CD8-positive, alpha-beta memory T cell (primary cell): Measurements from ENCODE around the gene GAS6. TPM values are rescaled to one million over a fixed set of nuclear protein-coding genes. Genes with fewer than 3 reads are reported as not detected.

Experiments used
- CTCF ChIA-PET: fragments of 350-600 bp; sonication (Branson Sonifier 250); formaldehyde crosslinking; loops from one replicate; lab custom pipeline; 2021; ENCODE audit warnings: antibody characterized with exemption; lab: Charles Lee
- POLR2A ChIA-PET: fragments of 350-600 bp; sonication (Branson Sonifier 250); formaldehyde crosslinking; loops from one replicate; lab custom pipeline; 2021; ENCODE audit warnings: antibody characterized with exemption; lab: Charles Lee
- DNase-seq, 5 donors: peaks; one replicate each; pipeline versions ENCODE4 v3.0.0 to v3.0.0-alpha.2; 2020 to 2022; ENCODE audit warnings: mixed read lengths in 1 of 5
- H3K27ac ChIP-seq: one replicate; pipeline ENCODE4 v1.7.0; 2013; ENCODE audit warnings: low read depth, mild to moderate bottlenecking, low read length, moderate library complexity
- H3K27me3 ChIP-seq: 2 replicates; pipeline ENCODE4 v1.7.0; 2013; ENCODE audit warnings: low read length, mild to moderate bottlenecking; ENCODE audit not compliant: insufficient read depth, poor library complexity, severe bottlenecking
- H3K36me3 ChIP-seq: 2 replicates; pipeline ENCODE4 v1.7.0; 2013; ENCODE audit warnings: mild to moderate bottlenecking, low read length, moderate library complexity; ENCODE audit not compliant: insufficient read depth
- H3K4me1 ChIP-seq: 2 replicates; pipeline ENCODE4 v1.7.0; 2013; ENCODE audit warnings: mild to moderate bottlenecking, low read length, moderate library complexity; ENCODE audit not compliant: insufficient read depth
- H3K4me3 ChIP-seq: 2 replicates; pipeline ENCODE4 v1.7.0; 2013; ENCODE audit warnings: mild to moderate bottlenecking, low read length
- H3K9me3 ChIP-seq: 2 replicates; pipeline ENCODE4 v1.7.0; 2013; ENCODE audit warnings: mild to moderate bottlenecking, low read length
- H3K27ac Mint-ChIP-seq, 8 donors: one replicate each; pipeline ENCODE4 v1.8.0; 2020 to 2021; ENCODE audit warnings: mixed read lengths in 8 of 8, mild to moderate bottlenecking in 6 of 8, inconsistent platforms in 3 of 8, moderate library complexity in 3 of 8
- H3K27me3 Mint-ChIP-seq, 2 donors: one replicate each; pipeline ENCODE4 v1.8.0; 2020 to 2021; ENCODE audit warnings: mixed read lengths in 2 of 2, mild to moderate bottlenecking in 1 of 2, moderate library complexity in 1 of 2
- H3K36me3 Mint-ChIP-seq, 3 donors: one replicate each; pipeline ENCODE4 v1.8.0; 2020 to 2021; ENCODE audit warnings: mixed read lengths in 3 of 3, inconsistent platforms in 1 of 3, mild to moderate bottlenecking in 1 of 3
- H3K4me1 Mint-ChIP-seq, 3 donors: one replicate each; pipeline ENCODE4 v1.8.0; 2020 to 2021; ENCODE audit warnings: mixed read lengths in 3 of 3, inconsistent platforms in 1 of 3, mild to moderate bottlenecking in 1 of 3
- H3K4me3 Mint-ChIP-seq, 7 donors: one replicate each; pipeline ENCODE4 v1.8.0; 2020 to 2021; ENCODE audit warnings: mixed read lengths in 7 of 7, mild to moderate bottlenecking in 6 of 7, moderate library complexity in 4 of 7, inconsistent platforms in 2 of 7
- H3K9me3 Mint-ChIP-seq, 5 donors: one replicate each; pipeline ENCODE4 v1.8.0; 2020 to 2022; ENCODE audit warnings: mixed read lengths in 5 of 5, mild to moderate bottlenecking in 3 of 5, moderate library complexity in 2 of 5, inconsistent platforms in 1 of 5
- polyA plus RNA-seq: library from polyadenylated mRNA; unstranded; fragments of 300-500 nt; fragmentation: Illumina TruSeq; gene quantifications from one replicate; pipeline ENCODE4 v1.2.3, GENCODE V29; 2021
- total RNA-seq, 2 experiments: library from RNA; stranded (reverse); gene quantifications; one replicate each; pipeline ENCODE4 v1.2.3, GENCODE V29; 2021

GAS6 gene
- total and polyA plus RNA-seq, 3 experiments from 2014 or later, result 0.42 to 0.50 (median 0.47) TPM

DNA sequence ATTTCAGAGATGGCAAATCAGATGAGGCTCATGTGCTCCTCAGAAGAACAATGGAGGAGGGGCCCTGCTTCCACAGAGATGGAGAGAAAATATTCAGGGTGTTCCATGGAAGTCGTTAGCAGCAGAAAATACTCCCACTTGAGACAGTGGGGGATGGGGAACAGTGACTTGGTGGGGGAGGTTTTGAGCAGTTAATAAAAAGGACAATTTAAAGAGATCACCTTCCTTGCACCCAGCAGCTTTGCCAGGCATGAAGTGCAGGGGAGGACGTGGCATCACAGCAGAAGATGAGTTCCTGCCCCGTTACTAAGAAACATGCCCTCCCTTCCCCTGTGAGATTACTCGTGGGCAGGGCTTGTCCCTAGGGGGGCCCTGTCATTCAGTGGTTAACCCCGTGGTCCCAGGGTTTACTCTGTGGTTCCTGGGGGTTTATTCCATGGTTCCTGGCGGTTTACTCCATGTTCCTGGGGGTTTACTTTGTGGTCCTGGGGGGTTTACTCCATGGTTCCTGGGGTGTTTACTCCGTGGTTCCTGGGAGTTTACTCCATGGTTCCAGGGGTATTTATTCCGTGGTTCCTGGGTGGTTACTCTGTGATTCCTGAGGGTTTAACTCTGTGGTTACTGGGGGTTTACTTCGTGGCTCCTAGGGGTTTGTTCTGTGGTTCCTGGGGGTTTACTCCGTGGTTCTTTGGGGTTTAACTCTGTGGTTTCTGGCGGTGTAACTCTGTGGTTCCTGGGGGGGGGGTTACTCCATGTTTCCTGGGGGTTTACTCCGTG is 55.6 kb downstream of the GAS6 start:
- Mint-ChIP-seq H3K27ac (peak overlapping the region in 4 of 8 donors; percentile 38 to 87 (median 47)), H3K36me3 (no peaks in the 10 kb centered on the region), H3K27me3 (no peaks in the 10 kb centered on the region), H3K4me1 (peaks cover 0 to 4% (median 0%) of the 10 kb centered on the region in 3 donors), H3K4me3 (no peak overlapping the region), H3K9me3 (peaks cover 0 to 11% (median 3%) of the 10 kb centered on the region in 5 donors)
- H3K36me3 ChIP-seq, result no peaks in the 10 kb centered on the region
- CTCF ChIA-PET, result no interaction called here
- no peak overlapping the region for H3K4me3 ChIP-seq
- POLR2A ChIA-PET, result no interaction called here
- peaks cover 13% of the 10 kb centered on the region for H3K9me3 ChIP-seq
- no peaks in the 10 kb centered on the region for H3K4me1 ChIP-seq
- no peak overlapping the region for H3K27ac ChIP-seq
- no peak for DNase-seq
- H3K27me3 ChIP-seq, result no peaks in the 10 kb centered on the region

DNA sequence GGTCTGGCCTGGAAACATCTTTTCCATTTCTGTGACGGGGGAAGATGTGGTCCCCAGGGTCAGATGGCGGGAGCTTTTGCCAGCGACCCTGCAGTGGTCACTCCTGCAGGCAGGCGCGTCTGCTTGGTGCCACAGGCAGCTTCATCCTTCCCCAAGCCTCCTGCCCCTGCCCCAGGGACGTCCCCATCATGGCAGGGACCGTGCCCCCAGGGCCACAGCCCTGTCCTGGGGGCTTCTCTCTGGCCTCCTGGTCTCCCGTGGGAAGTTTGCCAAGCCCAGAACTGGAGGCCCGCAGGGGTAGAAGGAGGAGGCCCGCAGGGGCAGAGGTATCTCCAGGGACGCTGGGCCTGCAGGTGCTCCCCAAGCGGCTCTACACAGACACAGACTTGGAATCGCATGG is 57.4 kb downstream of the GAS6 start:
- DNase-seq, result no peak
- no peak overlapping the region for H3K4me3 ChIP-seq
- H3K9me3 ChIP-seq, result peaks cover 13% of the 10 kb centered on the region
- no peaks in the 10 kb centered on the region for H3K36me3 ChIP-seq
- POLR2A ChIA-PET, result no interaction called here
- CTCF ChIA-PET, result no interaction called here
- Mint-ChIP-seq H3K9me3 (peaks cover 0 to 11% (median 3%) of the 10 kb centered on the region in 5 donors), H3K4me1 (peaks cover 0 to 4% (median 0%) of the 10 kb centered on the region in 3 donors), H3K27ac (no peak overlapping the region), H3K36me3 (no peaks in the 10 kb centered on the region), H3K4me3 (no peak overlapping the region), H3K27me3 (no peaks in the 10 kb centered on the region)
- no peak overlapping the region for H3K27ac ChIP-seq
- H3K4me1 ChIP-seq, result no peaks in the 10 kb centered on the region
- H3K27me3 ChIP-seq, result no peaks in the 10 kb centered on the region

DNA sequence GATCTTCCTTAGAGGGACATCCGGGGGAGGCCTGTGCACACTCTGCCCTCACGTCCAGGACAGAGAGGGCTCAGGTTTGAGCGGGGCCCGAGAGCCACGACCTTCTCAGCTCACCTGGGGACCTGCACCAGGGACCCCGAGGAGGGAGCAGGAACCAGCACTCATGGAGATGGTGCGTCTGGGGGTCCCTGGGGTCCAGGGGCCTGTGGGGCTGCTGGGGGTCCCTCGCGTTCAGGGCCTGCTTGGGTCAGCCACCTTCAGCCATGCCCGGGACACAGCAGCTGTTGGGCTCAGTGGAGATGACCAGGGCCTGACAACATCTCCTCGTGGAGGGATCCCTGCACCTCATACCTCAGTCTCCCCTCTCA is 57.8 kb downstream of the GAS6 start:
- Histone ChIP-seq H3K36me3 (no peaks in the 10 kb centered on the region), H3K9me3 (peaks cover 13% of the 10 kb centered on the region), H3K4me3 (no peak overlapping the region), H3K27ac (no peak overlapping the region), H3K27me3 (no peaks in the 10 kb centered on the region), H3K4me1 (no peaks in the 10 kb centered on the region)
- peaks cover 0 to 4% (median 0%) of the 10 kb centered on the region in 3 donors for H3K4me1 Mint-ChIP-seq
- DNase-seq, result no peak
- H3K4me3 Mint-ChIP-seq, result no peak overlapping the region
- H3K36me3 Mint-ChIP-seq, result no peaks in the 10 kb centered on the region
- no peaks in the 10 kb centered on the region for H3K27me3 Mint-ChIP-seq
- POLR2A ChIA-PET, result no interaction called here
- no peak overlapping the region for H3K27ac Mint-ChIP-seq
- CTCF ChIA-PET, result no interaction called here
- H3K9me3 Mint-ChIP-seq, result peaks cover 0 to 11% (median 3%) of the 10 kb centered on the region in 5 donors

DNA sequence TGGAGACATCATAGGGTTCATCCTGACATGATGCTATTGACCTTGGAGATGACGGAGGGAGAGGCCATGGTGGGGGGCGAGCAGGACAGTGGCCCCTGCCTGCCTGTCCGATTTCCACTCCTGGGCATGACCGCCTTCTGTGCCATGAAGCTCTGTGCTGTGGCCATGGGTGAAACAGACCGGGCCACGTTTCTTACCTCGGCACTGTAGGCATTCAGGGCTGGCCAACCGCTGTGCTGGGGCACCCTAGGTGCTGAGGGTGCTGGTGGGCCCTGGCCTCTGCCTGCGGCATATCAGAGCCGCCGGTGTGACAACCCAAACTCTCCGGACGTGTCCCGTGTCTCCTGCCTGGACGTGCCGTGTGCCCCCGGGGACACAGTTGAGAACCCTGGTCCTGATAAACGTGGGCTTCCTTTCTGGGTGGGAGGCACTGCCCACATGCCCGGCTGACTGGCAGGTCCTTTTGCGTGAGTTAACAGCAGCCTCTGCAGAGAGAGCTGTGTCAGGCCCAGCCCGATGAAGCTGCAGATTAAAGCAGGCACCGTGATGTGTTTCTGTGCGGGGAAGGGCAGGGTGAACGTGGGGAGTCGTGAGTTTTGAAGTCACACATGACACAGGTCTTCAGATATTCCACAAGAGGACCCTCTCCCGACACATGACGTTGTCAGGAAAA is 58.3 kb downstream of the GAS6 start:
- no peaks in the 10 kb centered on the region for H3K27me3 Mint-ChIP-seq
- POLR2A ChIA-PET, result no interaction called here
- CTCF ChIA-PET, result no interaction called here

DNA sequence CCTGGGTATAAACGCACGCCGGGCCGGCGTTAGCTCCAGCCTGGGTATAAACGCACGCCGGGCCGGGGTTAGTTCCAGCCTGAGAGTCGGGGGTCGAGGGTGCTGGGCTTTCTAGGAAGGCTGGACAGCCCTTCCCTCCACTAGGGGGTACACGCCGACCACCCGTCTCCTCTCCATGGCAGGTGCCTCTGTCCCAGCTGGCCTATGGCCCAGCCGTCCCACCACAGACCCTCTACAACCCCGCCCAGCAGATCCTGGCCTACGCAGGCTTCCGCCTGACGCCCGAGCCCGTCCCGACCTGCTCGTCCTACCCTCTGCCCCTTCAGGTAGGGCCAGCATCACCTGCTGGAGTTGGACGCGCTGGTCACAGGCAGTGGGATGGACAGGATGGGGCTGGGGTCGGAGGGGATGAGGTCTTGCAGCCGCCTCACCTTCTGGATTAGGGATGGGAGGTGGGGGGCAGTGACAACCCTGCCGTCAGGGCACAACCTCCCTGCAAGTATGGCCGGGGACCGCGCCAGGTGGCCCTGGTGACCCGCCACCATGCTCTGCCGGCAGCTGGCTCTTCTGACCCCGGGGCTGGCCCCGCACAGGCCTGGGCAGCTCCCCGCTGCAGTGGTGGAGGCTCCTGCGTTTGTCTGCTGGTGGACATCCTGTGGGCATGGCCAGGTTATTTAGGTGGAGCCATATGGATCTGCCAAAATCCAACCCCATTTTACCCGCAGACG is 59.0 kb downstream of the GAS6 start:
- H3K4me1 ChIP-seq, result no peaks in the 10 kb centered on the region
- CTCF ChIA-PET, result no interaction called here
- peaks cover 12% of the 10 kb centered on the region for H3K9me3 ChIP-seq
- DNase-seq, result peak in 1 of 5 donors; percentile 37
- Mint-ChIP-seq H3K27me3 (no peaks in the 10 kb centered on the region), H3K36me3 (no peaks in the 10 kb centered on the region), H3K4me3 (no peak overlapping the region), H3K27ac (no peak overlapping the region), H3K4me1 (peaks cover 0 to 4% (median 0%) of the 10 kb centered on the region in 3 donors), H3K9me3 (peaks cover 0 to 11% (median 3%) of the 10 kb centered on the region in 5 donors)
- H3K36me3 ChIP-seq, result no peaks in the 10 kb centered on the region
- no peaks in the 10 kb centered on the region for H3K27me3 ChIP-seq
- POLR2A ChIA-PET, result no interaction called here
- H3K4me3 ChIP-seq, result no peak overlapping the region
- no peak overlapping the region for H3K27ac ChIP-seq

More for the DNA sequence above, 58.3 kb downstream of the GAS6 start:
- no peaks in the 10 kb centered on the region for H3K36me3 ChIP-seq
- H3K9me3 ChIP-seq, result peaks cover 13% of the 10 kb centered on the region
- Mint-ChIP-seq H3K9me3 (peaks cover 0 to 11% (median 3%) of the 10 kb centered on the region in 5 donors), H3K4me3 (no peak overlapping the region), H3K27ac (no peak overlapping the region), H3K36me3 (no peaks in the 10 kb centered on the region), H3K4me1 (peaks cover 0 to 4% (median 0%) of the 10 kb centered on the region in 3 donors)
- no peak overlapping the region for H3K4me3 ChIP-seq
- no peaks in the 10 kb centered on the region for H3K27me3 ChIP-seq
- peak in 1 of 5 donors; percentile 30 for DNase-seq
- H3K4me1 ChIP-seq, result no peaks in the 10 kb centered on the region
- H3K27ac ChIP-seq, result no peak overlapping the region

DNA sequence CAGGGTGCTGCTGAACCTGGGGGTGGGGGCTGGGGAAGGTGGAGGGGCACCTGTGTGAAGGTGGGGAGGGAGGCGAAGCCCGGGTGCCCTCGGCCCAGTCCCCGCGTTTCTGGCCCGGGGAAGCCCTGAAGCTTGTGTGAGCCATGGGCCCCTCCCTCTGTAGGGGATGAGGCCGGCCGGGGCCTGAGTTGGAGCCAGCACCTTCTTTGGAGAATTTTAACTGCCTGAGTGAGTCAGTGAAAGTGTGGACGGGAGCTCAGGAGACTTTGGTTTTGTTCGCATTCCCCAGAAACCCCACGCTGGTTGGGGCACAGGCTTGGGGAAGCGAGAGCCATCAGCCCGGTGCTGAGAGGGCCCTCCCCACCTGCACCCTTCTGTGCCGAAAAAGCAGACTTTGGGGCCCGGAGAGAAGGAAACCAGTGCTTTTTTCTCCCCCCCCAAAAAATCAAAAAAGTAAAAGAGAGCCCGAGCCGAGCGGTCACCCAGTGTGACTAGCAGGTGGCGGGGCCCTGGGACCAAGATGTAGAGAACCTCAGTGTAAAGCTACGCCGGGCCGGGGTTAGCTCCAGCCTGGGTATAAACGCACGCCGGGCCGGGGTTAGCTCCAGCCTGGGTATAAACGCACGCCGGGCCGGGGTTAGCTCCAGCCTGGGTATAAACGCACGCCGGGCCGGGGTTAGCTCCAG is 59.7 kb downstream of the GAS6 start:
- peaks cover 0 to 11% (median 3%) of the 10 kb centered on the region in 5 donors for H3K9me3 Mint-ChIP-seq
- no peaks in the 10 kb centered on the region for H3K27me3 ChIP-seq
- peaks cover 0 to 4% (median 0%) of the 10 kb centered on the region in 3 donors for H3K4me1 Mint-ChIP-seq
- H3K27ac ChIP-seq, result no peak overlapping the region
- peaks cover 8% of the 10 kb centered on the region for H3K9me3 ChIP-seq
- no peak overlapping the region for H3K4me3 Mint-ChIP-seq
- no peaks in the 10 kb centered on the region for H3K27me3 Mint-ChIP-seq
- H3K4me1 ChIP-seq, result no peaks in the 10 kb centered on the region
- DNase-seq, result peak in 1 of 5 donors; percentile 36
- H3K36me3 Mint-ChIP-seq, result no peaks in the 10 kb centered on the region
- H3K36me3 ChIP-seq, result no peaks in the 10 kb centered on the region
- CTCF ChIA-PET, result no interaction called here
- no peak overlapping the region for H3K4me3 ChIP-seq
- POLR2A ChIA-PET, result no interaction called here
- H3K27ac Mint-ChIP-seq, result no peak overlapping the region

DNA sequence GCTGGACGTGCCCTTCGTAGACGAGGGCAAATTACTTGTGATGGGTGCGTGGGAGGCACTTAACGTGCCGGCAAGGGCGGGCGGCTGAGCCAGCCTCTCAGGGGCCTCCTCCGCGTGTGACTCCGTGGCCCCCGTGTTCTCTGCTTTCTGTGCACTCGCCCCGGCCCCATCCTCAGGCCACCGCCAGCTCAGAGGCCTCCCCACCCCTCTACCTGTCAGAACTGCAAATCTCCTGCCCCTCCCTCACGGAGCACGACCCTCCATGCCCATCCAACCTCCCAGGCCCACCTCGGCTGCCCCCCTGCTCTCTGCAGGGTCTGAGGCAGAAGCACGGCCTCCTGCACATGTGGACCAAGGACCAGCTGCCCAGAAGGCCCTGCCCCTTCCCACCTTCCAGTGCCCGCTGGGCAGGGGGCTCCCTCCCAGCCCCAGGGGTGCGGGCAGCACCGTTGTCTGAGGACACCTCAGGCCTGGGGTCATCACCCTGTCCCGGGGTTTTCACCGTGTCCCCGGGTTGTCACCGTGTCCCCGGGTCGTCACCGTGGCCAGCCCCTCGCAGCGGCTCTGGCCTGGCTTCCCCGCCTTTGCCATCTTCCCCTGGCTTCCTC is 60.4 kb downstream of the GAS6 start:
- Mint-ChIP-seq H3K27ac (no peak overlapping the region), H3K27me3 (no peaks in the 10 kb centered on the region), H3K36me3 (no peaks in the 10 kb centered on the region), H3K4me3 (no peak overlapping the region), H3K9me3 (peaks cover 0 to 6% (median 3%) of the 10 kb centered on the region in 5 donors), H3K4me1 (peaks cover 0 to 4% (median 0%) of the 10 kb centered on the region in 3 donors)
- peaks cover 5% of the 10 kb centered on the region for H3K9me3 ChIP-seq
- ChIA-PET POLR2A (no interaction called here), CTCF (no interaction called here)
- no peaks in the 10 kb centered on the region for H3K27me3 ChIP-seq
- no peak overlapping the region for H3K4me3 ChIP-seq
- no peaks in the 10 kb centered on the region for H3K36me3 ChIP-seq
- no peaks in the 10 kb centered on the region for H3K4me1 ChIP-seq
- peak in 1 of 5 donors; percentile 28 for DNase-seq
- H3K27ac ChIP-seq, result no peak overlapping the region
